T47D (cell line): ENCODE results near the gene MEF2A.

Experiments used
- DNase-seq, 2 experiments: peaks; one replicate each; pipeline versions ENCODE4 v3.0.0 to v3.0.0-alpha.2; 2011 to 2012; ENCODE audit warnings: low read depth in 1 of 2, low spot score in 1 of 2
- JUND ChIP-seq: IDR thresholded peaks from 2 replicates; pipeline ENCODE4 v1.6.1; 2012; ENCODE audit warnings: low read depth
- in situ Hi-C: cut with HindIII; loops from 2 replicates; pipeline ENCODE4 v1.10.0; 2016; ENCODE audit warnings: low sequenced_read_pairs, low pct_unique_long_range_greater_than_20kb

MEF2A gene

DNA sequence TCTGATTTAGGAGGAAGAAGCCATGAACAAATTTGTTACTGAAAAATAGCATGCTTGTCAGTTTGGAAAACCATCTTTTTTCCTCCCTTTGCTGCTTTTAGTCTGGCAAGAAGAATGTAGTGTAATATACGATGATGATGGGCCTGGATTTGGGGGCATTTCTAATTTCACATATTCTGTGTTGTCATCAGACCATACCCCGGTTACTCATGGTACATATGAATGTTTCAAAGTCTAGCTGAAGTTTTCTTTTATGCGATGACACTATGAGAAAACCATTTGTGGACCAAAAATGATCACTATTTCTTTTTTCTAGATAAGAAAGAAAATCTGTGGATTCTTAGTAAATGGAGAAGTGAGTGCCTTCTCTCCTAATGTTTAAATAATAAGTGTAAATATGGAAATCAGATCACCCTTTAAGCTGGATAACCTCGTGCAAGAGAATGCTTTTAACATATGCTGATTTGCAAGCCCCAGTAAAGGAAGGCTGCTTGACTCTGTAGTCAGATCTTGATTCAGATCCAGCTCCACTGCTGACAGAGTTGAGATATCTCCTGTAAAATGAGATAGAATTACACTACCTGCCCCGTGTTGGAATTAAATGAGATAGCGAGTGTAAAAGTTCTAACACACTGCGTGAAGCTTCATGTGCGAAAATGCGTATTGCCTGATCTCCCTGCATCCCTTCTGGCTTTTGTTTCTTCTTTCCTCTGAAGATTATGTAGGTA, 3.0 kb downstream of the MEF2A start:
- no peak for DNase-seq
- in situ Hi-C loops, result no loop called here
- no peak for TF ChIP-seq JUND

DNA sequence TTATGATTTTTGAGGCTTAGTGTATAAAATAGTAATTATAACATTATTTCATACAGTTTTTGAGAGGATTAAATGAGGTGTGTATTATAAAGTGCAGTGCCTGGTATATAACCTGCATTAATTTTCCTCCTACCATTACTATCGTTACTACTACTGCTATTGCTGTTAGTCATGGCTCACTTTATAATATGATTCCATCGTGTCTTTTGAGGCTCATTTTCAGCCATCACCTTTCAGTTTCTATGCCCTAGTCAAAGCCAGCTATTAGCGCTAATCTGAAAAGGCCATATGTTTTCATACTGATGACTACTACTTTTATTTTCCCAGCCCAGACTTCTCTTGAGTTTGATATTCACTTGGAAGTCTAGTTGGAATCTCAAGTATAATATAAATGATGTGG, 5.5 kb downstream of the MEF2A start:
- in situ Hi-C loops, result no loop called here
- no peak for DNase-seq
- TF ChIP-seq JUND, result no peak

DNA sequence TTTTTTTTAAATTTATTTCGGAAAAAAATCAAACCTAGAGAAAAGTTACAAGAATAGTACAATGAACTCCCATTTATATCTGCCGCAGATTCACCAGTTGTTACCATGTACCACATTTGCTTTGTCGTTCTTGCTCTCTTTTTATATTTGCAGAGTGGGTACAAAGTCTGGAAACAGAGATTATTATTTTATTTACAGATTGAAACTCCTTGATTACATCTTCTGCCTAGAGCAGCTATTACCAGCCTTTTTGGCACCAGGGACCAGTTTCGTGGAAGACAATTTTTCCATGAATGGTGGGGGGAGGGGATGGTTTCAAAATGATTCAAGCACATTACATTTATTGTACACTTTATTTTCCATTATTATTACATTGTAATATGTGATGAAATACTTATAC, 8.3 kb downstream of the MEF2A start:
- TF ChIP-seq JUND, result 0 out of 2 replicates have a peak, but pooled peaks have one; percentile 22
- in situ Hi-C loops, result no loop called here
- peak in 1 of 2 experiments; percentile 33 for DNase-seq

DNA sequence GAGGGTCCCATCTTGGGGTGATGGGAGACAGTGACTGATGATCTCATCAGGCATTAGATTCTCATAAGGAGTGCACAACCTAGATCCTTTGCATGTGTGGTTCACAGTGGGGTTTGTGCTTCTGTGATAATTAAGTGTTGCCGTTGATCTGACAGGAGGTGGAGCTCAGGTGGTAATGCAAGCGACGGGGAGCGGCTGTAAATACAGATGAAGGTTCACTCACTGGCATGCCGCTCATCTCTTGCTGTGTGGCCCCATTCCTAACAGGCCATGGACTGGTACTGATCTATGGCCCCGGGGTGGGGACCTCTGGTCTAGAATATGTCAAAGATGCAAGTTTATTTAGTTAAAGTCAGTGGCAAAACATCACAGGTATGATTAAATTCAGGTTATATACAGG, 8.7 kb downstream of the MEF2A start:
- DNase-seq, result no peak
- in situ Hi-C loops, result no loop called here
- TF ChIP-seq JUND, result no peak

DNA sequence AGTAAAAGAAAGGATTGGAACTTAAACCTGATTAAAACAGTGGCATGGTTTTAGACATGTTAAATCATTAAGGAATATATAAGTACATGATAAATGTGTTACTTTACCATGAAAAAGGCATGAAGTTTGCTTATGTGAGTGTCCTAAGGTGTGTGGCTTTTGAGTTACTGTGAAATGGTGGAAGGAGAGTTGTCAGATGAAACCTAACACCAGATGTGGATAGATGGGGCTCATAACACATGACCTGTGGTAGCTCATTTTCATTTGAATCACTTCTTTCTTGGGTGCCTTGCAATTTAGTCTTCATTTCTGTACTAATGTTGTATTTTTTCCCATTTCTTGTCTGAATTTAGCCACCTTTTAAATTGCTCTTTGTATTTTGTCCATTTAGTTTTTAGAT, 13.0 kb downstream of the MEF2A start:
- no peak for DNase-seq
- TF ChIP-seq JUND, result no peak
- in situ Hi-C loops, result no loop called here

DNA sequence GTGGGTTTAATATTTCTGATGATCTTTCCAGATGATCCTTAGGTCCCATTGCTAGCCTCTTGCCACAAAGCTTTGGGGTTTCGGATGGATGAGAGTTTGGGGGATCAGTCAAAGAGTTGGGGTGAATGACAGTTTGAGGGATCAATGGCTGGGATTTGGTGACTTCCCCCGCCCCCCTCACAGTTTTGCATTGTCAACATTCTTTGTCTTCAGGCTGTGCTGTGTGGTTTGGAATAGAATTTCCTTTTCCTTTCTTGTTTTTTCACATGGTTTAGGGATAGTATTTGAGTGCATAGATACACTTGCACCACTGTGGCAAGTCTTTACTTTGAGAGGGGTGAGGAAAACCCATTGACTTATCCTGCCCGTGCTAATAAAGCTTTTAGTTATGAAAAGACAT, 14.3 kb downstream of the MEF2A start:
- in situ Hi-C loops, result no loop called here
- no peak for DNase-seq
- TF ChIP-seq JUND, result no peak

DNA sequence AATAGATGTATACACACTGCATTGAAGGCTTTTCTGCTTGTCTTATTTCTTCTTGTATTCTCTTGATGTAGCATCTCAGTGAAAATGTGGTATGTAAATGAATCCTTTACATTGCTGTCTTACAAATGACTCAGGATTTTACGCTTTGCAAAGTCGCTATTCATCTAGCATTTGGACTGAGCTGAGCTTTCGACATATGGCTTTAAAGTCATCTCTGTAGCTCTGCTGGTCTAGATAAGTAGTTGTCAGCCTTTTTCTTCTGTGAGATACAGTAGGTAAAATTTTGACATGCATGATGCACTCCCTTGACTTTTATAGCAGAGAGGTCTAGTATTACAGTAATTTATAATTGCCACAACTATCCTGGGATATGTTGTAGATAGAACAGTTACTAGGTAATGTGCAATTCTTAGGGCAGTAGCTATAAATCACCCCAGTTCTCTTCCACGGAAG, 16.8 kb downstream of the MEF2A start:
- DNase-seq, result no peak
- TF ChIP-seq JUND, result no peak
- in situ Hi-C loops, result no loop called here

DNA sequence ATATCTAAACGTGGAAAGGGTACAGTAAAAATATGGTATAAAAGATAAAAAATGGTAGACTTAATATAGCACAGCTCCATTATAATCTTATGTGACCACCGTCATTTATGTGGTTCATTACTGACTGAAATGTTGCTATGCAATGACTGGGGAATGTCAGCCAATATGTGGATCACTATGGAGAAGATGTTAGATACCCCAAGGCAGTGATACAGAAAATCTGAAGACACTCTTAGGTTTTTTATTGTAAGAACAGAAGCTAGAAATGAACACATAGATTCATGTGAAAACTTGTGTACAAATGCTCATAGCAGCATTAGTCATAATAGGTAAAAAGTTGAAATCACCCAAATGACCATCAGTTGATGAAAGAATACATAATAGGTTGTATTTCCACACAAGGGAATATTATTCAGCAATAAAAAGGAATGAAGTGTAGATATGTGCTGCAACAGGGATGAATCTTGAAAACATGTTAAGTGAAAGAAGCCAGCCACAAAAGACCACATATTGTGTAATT, 18.4 kb downstream of the MEF2A start:
- DNase-seq, result no peak
- in situ Hi-C loops, result no loop called here
- TF ChIP-seq JUND, result no peak

DNA sequence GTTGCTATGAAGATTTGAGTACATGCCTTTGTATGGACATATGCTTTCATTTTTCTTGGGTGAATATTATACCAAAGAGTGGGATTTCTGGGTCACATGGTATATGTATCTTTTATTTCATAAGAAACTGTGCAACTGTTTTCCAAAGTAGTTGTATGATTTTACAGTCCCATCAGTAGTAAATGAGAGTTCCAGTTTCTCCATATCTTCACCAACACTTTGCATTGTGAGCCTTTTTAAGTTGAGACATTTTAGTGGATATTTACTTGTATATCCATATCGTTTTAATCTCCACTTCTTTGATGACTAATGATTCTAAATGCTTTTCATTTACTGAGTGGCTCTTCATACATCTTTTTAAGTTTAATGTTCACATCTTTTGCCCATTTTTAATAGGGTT, 20.3 kb downstream of the MEF2A start:
- TF ChIP-seq JUND, result no peak
- DNase-seq, result no peak
- in situ Hi-C loops, result no loop called here

DNA sequence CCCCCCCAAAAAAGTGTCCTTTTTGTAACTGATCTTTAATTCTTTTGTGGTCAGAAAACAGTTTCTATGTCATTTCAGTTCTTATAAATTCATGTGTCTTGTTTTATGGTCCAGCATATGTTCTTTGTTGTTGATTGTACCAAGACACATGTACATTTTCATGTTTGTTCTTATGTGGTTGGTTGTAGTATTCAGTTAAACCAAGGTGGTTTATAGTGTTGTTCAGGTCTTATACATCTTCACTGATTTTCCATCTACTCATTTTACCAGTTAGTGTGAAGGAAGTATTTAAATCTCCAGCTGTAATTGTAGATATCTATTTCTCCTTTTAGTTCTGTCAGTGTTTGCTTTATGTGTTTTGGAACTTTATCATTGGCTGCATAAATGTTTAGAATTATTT, 24.0 kb downstream of the MEF2A start:
- TF ChIP-seq JUND, result no peak
- DNase-seq, result no peak
- in situ Hi-C loops, result no loop called here

DNA sequence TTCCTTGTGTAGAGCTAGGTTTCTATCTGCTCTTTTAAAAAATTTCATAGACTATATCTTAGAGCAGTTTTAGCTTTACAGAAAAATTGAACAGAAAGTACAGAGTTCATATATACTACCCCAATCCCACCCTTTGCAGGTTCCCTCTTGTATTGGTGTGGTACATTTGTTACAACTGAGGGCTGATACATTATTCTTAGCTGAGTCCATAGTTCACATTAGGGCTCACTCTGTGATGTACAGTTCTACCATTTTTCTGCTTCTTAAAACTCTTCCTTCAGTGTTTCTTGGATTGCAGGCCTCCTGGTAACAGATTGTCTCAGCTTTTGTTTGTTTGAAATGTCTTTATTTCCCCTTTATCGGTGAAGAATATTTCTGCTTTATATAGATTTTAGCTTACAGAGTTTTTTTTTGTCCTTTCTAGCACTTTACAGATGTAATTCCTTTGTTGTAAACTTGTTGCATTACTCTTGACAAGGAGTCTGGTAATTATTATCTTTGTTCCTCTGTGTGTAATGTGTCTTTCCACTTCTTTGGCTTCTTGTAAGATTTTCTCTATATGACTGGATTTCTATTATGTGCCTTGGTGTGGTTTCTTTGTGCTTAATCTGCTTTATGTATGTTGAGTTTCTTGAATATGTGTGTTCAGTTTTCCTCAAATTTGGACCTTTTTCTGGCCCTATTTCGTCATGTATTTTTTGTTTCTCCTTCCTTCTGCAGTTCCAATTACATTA, 25.3 kb downstream of the MEF2A start:
- in situ Hi-C loops, result no loop called here
- DNase-seq, result no peak
- no peak for TF ChIP-seq JUND

DNA sequence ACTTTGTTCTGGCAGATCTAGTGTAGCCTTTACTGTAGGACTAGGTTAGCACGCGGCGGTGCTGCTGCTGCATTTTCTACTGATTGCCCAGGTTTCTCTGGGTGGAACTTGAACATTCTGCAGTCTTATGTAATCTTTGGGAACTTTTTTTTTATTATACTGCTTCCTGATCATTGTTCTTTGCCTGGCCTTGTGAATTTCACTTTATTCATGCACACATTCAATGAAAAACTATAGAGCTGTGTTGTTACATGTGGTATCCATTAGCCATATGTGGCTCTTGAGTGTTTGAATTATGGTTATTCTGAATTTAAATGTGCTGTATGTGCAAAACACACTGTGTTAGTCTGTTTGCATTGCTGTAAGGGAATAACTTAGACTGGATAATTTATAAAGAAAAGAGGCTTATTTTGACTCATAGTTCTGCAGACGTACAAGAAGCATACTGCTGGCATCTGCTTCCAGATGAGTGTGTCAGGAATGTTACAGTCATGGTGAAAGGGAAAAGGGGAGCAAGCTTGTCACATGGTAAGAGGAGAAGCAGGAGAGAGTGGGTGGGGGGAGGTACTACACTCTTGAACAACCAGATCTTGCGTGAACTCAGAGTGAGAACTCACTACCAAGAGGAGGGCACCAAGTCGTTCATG, 26.5 kb downstream of the MEF2A start:
- in situ Hi-C loops, result no loop called here
- no peak for DNase-seq

DNA sequence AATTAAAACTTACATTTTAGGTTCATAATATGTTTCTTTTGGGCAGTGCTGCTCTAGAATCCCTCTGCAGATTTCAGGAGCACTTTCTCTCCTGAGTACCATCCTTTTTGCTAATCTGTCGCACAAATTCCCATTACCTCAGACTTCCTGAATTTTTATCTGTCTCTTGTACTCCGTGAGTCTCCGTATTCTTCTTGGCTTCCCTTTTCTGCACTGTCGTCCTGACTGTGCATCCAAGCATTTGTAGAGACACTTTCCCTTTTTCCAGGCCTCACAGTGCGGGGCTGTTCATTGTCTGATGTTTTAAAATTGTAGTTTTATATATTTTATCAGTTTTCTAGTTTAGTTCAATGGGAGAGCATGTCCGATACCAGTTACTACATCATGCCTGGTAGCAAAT, 27.3 kb downstream of the MEF2A start:
- no peak for TF ChIP-seq JUND
- in situ Hi-C loops, result no loop called here
- no peak for DNase-seq

More for the DNA sequence above, 26.5 kb downstream of the MEF2A start:
- TF ChIP-seq JUND, result no peak
